SK-N-SH (cell line): ENCODE results near the gene CPSF4. TPM values are rescaled to one million over a fixed set of nuclear protein-coding genes. Genes with fewer than 3 reads are reported as not detected.

ENCODE experiments used
- CTCF ChIA-PET: fragments of 300-600, 350-600 bp; formaldehyde crosslinking; extraction: SDS; loops from one replicate; lab custom pipeline; 2021; lab: Yijun Ruan, JAX
- POLR2A ChIA-PET: fragments of 350-600 bp; sonication (Branson Sonifier 250); formaldehyde crosslinking; extraction: SDS; loops from one replicate; lab custom pipeline; 2020; ENCODE audit warnings: antibody characterized with exemption, inconsistent platforms; lab: Yijun Ruan, JAX
- DNase-seq: peaks from one replicate; pipeline ENCODE4 v3.0.0; 2012
- H2AFZ ChIP-seq: fragments of 200-600 bp; sonication (generic); 2 replicates; pipeline ENCODE4 v1.8.1; 2016; ENCODE audit warnings: antibody characterized with exemption, mild to moderate bottlenecking, low read depth
- H3F3A ChIP-seq: fragments of 200-600 bp; sonication (generic); replicated peaks from 2 replicates; pipeline ENCODE3; 2016; ENCODE audit warnings: antibody characterized with exemption, mild to moderate bottlenecking; ENCODE audit not compliant: insufficient read depth
- H3K27ac ChIP-seq, 2 experiments: fragments of 200-500 bp in 1 of 2; fragments of 200-600 bp in 1 of 2; sonication (Bioruptor generic) in 1 of 2; sonication (generic), shearing (Covaris generic) in 1 of 2; 2 replicates each; pipeline versions ENCODE4 v1.5.1 to v1.6.1; 2014 to 2016; ENCODE audit warnings: low read depth in 2 of 2, inconsistent platforms in 1 of 2, low read length in 1 of 2, mild to moderate bottlenecking in 1 of 2, mixed read lengths in 1 of 2
- H3K27me3 ChIP-seq: fragments of 200-600 bp; sonication (generic), shearing (Covaris generic); 2 replicates; pipeline ENCODE4 v1.6.1; 2016; ENCODE audit warnings: mixed run types; ENCODE audit not compliant: insufficient read depth
- H3K36me3 ChIP-seq, 2 experiments: fragments of 200-500 bp in 1 of 2; fragments of 200-600 bp in 1 of 2; sonication (Bioruptor generic) in 1 of 2; sonication (generic) in 1 of 2; replicated peaks in 1 of 2; 2 replicates each; pipeline versions ENCODE3 to v1.5.1; 2014 to 2016; ENCODE audit warnings: low read length in 1 of 2, mild to moderate bottlenecking in 1 of 2; ENCODE audit not compliant: insufficient read depth in 2 of 2, control insufficient read depth in 1 of 2
- H3K4me1 ChIP-seq, 2 experiments: fragments of 200-500 bp in 1 of 2; fragments of 200-600 bp in 1 of 2; sonication (Bioruptor generic) in 1 of 2; sonication (generic), shearing (Covaris generic) in 1 of 2; 2 replicates each; pipeline versions ENCODE4 v1.5.1 to v1.6.1; 2014 to 2016; ENCODE audit warnings: low read depth in 1 of 2, low read length in 1 of 2, mixed run types in 1 of 2; ENCODE audit not compliant: insufficient read depth in 2 of 2, control insufficient read depth in 1 of 2
- H3K4me2 ChIP-seq: fragments of 200-600 bp; sonication (generic), shearing (Covaris generic); 2 replicates; pipeline ENCODE4 v1.6.1; 2017; ENCODE audit warnings: mixed run types
- H3K4me3 ChIP-seq, 2 experiments: fragments of 200-500 bp in 1 of 2; fragments of 200-600 bp in 1 of 2; sonication (Bioruptor generic) in 1 of 2; sonication (generic), shearing (Covaris generic) in 1 of 2; 2 replicates each; pipeline versions ENCODE4 v1.5.1 to v1.8.1; 2014 to 2016; ENCODE audit warnings: low read depth in 2 of 2, inconsistent platforms in 1 of 2, low read length in 1 of 2, mild to moderate bottlenecking in 1 of 2, mixed read lengths in 1 of 2, moderate library complexity in 1 of 2
- H3K79me2 ChIP-seq: fragments of 200-600 bp; sonication (generic); 2 replicates; pipeline ENCODE4 v1.8.1; 2017; ENCODE audit warnings: mild to moderate bottlenecking; ENCODE audit not compliant: insufficient read depth
- H3K9ac ChIP-seq: fragments of 200-600 bp; sonication (generic); 2 replicates; pipeline ENCODE4 v1.6.1; 2017; ENCODE audit warnings: mixed run types
- H3K9me2 ChIP-seq: fragments of 200-600 bp; sonication (generic); 2 replicates; pipeline ENCODE4 v1.6.1; 2017; ENCODE audit warnings: mixed run types
- H3K9me3 ChIP-seq: fragments of 200-600 bp; sonication (generic); 2 replicates; pipeline ENCODE4 v1.6.1; 2017; ENCODE audit warnings: mixed run types, mild to moderate bottlenecking, moderate library complexity
- H4K20me1 ChIP-seq: fragments of 200-600 bp; sonication (generic); 2 replicates; pipeline ENCODE4 v1.6.1; 2017; ENCODE audit warnings: mild to moderate bottlenecking, mixed run types; ENCODE audit not compliant: insufficient read depth
- CTCF ChIP-seq: fragments of 200-600 bp; sonication (generic); IDR thresholded peaks from 2 replicates; pipeline ENCODE4 v1.6.1; 2017; ENCODE audit warnings: antibody characterized with exemption, mild to moderate bottlenecking, moderate library complexity
- FOSL2 ChIP-seq: IDR thresholded peaks from 2 replicates; pipeline ENCODE4 v1.4.0; 2012; ENCODE audit warnings: low read depth, mild to moderate bottlenecking, moderate library complexity, borderline replicate concordance
- FOXM1 ChIP-seq: IDR thresholded peaks from 2 replicates; pipeline ENCODE4 v1.4.0; 2012; ENCODE audit warnings: low read depth, mild to moderate bottlenecking
- JUND ChIP-seq: IDR thresholded peaks from 2 replicates; pipeline ENCODE4 v1.4.0; 2012
- MAX ChIP-seq: IDR thresholded peaks from 2 replicates; pipeline ENCODE4 v1.4.0; 2012; ENCODE audit warnings: low read depth
- MEF2A ChIP-seq: IDR thresholded peaks from 2 replicates; pipeline ENCODE4 v1.4.0; 2012; ENCODE audit warnings: low read depth, borderline replicate concordance
- MXI1 ChIP-seq: IDR thresholded peaks from 2 replicates; pipeline ENCODE4 v1.6.1; 2012; ENCODE audit warnings: mild to moderate bottlenecking, low read depth, low read length, improper control_type of control experiment
- NFIC ChIP-seq: IDR thresholded peaks from 2 replicates; pipeline ENCODE4 v1.4.0; 2012; ENCODE audit warnings: borderline replicate concordance
- PBX3 ChIP-seq: IDR thresholded peaks from 2 replicates; pipeline ENCODE4; 2012
- RAD21 ChIP-seq: IDR thresholded peaks from 2 replicates; pipeline ENCODE4 v1.6.1; 2012; ENCODE audit warnings: mild to moderate bottlenecking, low read length
- SIN3A ChIP-seq: IDR thresholded peaks from 2 replicates; pipeline ENCODE4 v1.6.1; 2012; ENCODE audit warnings: low read depth, mild to moderate bottlenecking, low read length, moderate library complexity, borderline replicate concordance
- TAF1 ChIP-seq: IDR thresholded peaks from 2 replicates; pipeline ENCODE4 v1.6.1; 2012; ENCODE audit warnings: low read depth, mild to moderate bottlenecking, low read length, moderate library complexity, borderline replicate concordance
- TCF12 ChIP-seq: IDR thresholded peaks from 2 replicates; pipeline ENCODE4 v1.4.0; 2012
- WGBS: methylation state at CpG from one replicate; pipeline ENCODE4 v1.1.6; 2017; ENCODE audit warnings: low lambda C conversion rate; 5-methylcytosine and 5-hydroxymethylcytosine counted together
- polyA plus RNA-seq, 3 experiments: library from polyadenylated mRNA; depleted of rRNA; stranded (reverse); fragments of >200 nt; gene quantifications; 2 replicates each; pipeline ENCODE4 v1.2.3, GENCODE V29; 2012

Gene CPSF4
- polyA plus RNA-seq, 1 of the 3 experiments (the other 2 are of a cell fraction) = 101 TPM

GRCh38 chr7:99392046-99392445 lies 46.7 kb upstream of the CPSF4 start (continued):
- TF ChIP-seq CTCF = no peak

GRCh38 chr7:99392659-99393354 lies 45.9 kb upstream of the CPSF4 start:
- Histone ChIP-seq H3K9me3 (no peaks in the 10 kb centered on the region), H3K4me3 (peak overlapping the region in 1 of 2 experiments; percentile 41; a peak in 3 of 4 replicates), H3K4me2 (peak overlapping the region; percentile 30; the same call in 1 of the 2 replicates), H4K20me1 (peaks cover 46% of the 10 kb centered on the region), H2AFZ (no peak overlapping the region), H3K9me2 (no peaks in the 10 kb centered on the region), H3K27me3 (no peaks in the 10 kb centered on the region), H3K4me1 (peaks cover 0 to 17% of the 10 kb centered on the region in 2 experiments; a peak in 1 of 4 replicates), H3K27ac (peak overlapping the region in 1 of 2 experiments; percentile 67; a peak in 2 of 4 replicates), H3K9ac (no peak overlapping the region), H3K79me2 (peaks cover 18% of the 10 kb centered on the region; the same call in 1 of the 2 replicates), H3K36me3 (peaks cover 64 to 70% of the 10 kb centered on the region in 2 experiments), H3F3A (peaks cover 71% of the 10 kb centered on the region)
- peak; percentile 95 for DNase-seq
- ChIA-PET CTCF (interaction anchor here (0.9 to 3.2 kb wide), 9 partner anchors 10 to 522 kb away, joined by 3 to 11 read pairs (median 3); no protein-coding TSS in a partner anchor), POLR2A (interaction anchor here (0.7 to 10.2 kb wide), 13 partner anchors 10 to 708 kb away, joined by 3 to 102 read pairs (median 4); partner anchors contain the start of genes AP4M1, BUD31, MCM7 and PDAP1)
- 44% methylated on average over 66 of the region's 68 CpGs for WGBS
- TF ChIP-seq FOSL2 (no peak), MEF2A (no peak), MXI1 (peak; percentile 79), PBX3 (peak; percentile 12), NFIC (no peak), JUND (0 out of 2 replicates have a peak, but pooled peaks have one; percentile 3), SIN3A (peak; percentile 38; the same call in 1 of the 2 replicates), FOXM1 (no peak), TAF1 (no peak), MAX (no peak; the same call in 1 of the 2 replicates), TCF12 (no peak), RAD21 (no peak)
